ENCODE results near the gene CLCN4.

CLCN4 gene

GRCh38 chrX:10130354-10130753 lies 26.4 kb upstream of the CLCN4 start:
- no peak for DNase-seq

- no peak for DNase-seq
Measured at GRCh38 chrX:10133980-10134676, 22.6 kb upstream of the CLCN4 start.

GRCh38 chrX:10134921-10135320 lies 21.9 kb upstream of the CLCN4 start:
- no peak for DNase-seq

- no peak for DNase-seq
Measured at GRCh38 chrX:10135561-10136399, 21.0 kb upstream of the CLCN4 start.

GRCh38 chrX:10138726-10139125 lies 18.0 kb upstream of the CLCN4 start:
- DNase-seq: no peak

- no peak for DNase-seq
Measured at GRCh38 chrX:10140264-10140663, 16.5 kb upstream of the CLCN4 start.

GRCh38 chrX:10142041-10142599 lies 14.7 kb upstream of the CLCN4 start:
- DNase-seq: no peak

GRCh38 chrX:10143071-10143983 lies 13.4 kb upstream of the CLCN4 start:
- no peak for DNase-seq

- DNase-seq: no peak
Measured at GRCh38 chrX:10146346-10146745, 10.4 kb upstream of the CLCN4 start.

GRCh38 chrX:10152086-10152485 lies 4.7 kb upstream of the CLCN4 start:
- DNase-seq: no peak

GRCh38 chrX:10155137-10155536 lies 1.6 kb upstream of the CLCN4 start:
- no peak for DNase-seq

- DNase-seq: no peak
Measured at GRCh38 chrX:10157032-10157341, 212 bp downstream of the CLCN4 start.

- no peak for DNase-seq
Measured at GRCh38 chrX:10157543-10157942, 768 bp downstream of the CLCN4 start.

- DNase-seq: peak; percentile 2
Measured at GRCh38 chrX:10158279-10159144, 1.7 kb downstream of the CLCN4 start.

GRCh38 chrX:10159145-10159468 lies 2.3 kb downstream of the CLCN4 start:
- no peak for DNase-seq

GRCh38 chrX:10160211-10160610 lies 3.4 kb downstream of the CLCN4 start:
- no peak for DNase-seq

GRCh38 chrX:10163031-10163430 lies 6.3 kb downstream of the CLCN4 start:
- no peak for DNase-seq

GRCh38 chrX:10164879-10165278 lies 8.1 kb downstream of the CLCN4 start:
- no peak for DNase-seq

GRCh38 chrX:10165580-10166247 lies 8.9 kb downstream of the CLCN4 start:
- DNase-seq: no peak

GRCh38 chrX:10166248-10166716 lies 9.5 kb downstream of the CLCN4 start:
- DNase-seq: no peak

GRCh38 chrX:10166731-10167151 lies 10.0 kb downstream of the CLCN4 start:
- DNase-seq: no peak

- DNase-seq: no peak
Measured at GRCh38 chrX:10167573-10167972, 10.8 kb downstream of the CLCN4 start.

Data from activated naive CD4-positive, alpha-beta T cell treated with Interleukin-2 at 50 U/mL for 16 hours (primary cell).